ENCODE measurements around the gene NPHS1. TPM values are rescaled to one million over a fixed set of nuclear protein-coding genes. Genes with fewer than 3 reads are reported as not detected.
A peak's percentile ranks its signal among the peaks of the same experiment; 100 is the strongest.

Gene NPHS1
- total RNA-seq, 4 donors from 2014 or later = not detected

- Histone ChIP-seq H3K4me1 (peaks cover 18% of the 10 kb centered on the region), H3K9me3 (no peaks in the 10 kb centered on the region), H3K36me3 (peaks cover 34% of the 10 kb centered on the region), H3K27me3 (no peaks in the 10 kb centered on the region), H3K27ac (no peak overlapping the region), H3K4me3 (no peak overlapping the region)
- no peak for TF ChIP-seq POLR2A (IDR thresholded peaks at IDR 0.05)
- TF ChIP-seq POLR2AphosphoS5 (IDR thresholded peaks at IDR 0.05) = no peak
- TF ChIP-seq, protein P1, sequence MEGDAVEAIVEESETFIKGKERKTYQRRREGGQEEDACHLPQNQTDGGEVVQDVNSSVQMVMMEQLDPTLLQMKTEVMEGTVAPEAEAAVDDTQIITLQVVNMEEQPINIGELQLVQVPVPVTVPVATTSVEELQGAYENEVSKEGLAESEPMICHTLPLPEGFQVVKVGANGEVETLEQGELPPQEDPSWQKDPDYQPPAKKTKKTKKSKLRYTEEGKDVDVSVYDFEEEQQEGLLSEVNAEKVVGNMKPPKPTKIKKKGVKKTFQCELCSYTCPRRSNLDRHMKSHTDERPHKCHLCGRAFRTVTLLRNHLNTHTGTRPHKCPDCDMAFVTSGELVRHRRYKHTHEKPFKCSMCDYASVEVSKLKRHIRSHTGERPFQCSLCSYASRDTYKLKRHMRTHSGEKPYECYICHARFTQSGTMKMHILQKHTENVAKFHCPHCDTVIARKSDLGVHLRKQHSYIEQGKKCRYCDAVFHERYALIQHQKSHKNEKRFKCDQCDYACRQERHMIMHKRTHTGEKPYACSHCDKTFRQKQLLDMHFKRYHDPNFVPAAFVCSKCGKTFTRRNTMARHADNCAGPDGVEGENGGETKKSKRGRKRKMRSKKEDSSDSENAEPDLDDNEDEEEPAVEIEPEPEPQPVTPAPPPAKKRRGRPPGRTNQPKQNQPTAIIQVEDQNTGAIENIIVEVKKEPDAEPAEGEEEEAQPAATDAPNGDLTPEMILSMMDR (IDR thresholded peaks at IDR 0.05) = no peak
- TF ChIP-seq EP300 (IDR thresholded peaks at IDR 0.05) = no peak
- WGBS = 90% methylated on average over 8 of the region's 8 CpGs
- DNase-seq (ENCODE audit: low spot score in 2 of 2) = no peak
Measured at GRCh38 chr19:35779033-35779432, 73.3 kb downstream of the NPHS1 start.

DNA sequence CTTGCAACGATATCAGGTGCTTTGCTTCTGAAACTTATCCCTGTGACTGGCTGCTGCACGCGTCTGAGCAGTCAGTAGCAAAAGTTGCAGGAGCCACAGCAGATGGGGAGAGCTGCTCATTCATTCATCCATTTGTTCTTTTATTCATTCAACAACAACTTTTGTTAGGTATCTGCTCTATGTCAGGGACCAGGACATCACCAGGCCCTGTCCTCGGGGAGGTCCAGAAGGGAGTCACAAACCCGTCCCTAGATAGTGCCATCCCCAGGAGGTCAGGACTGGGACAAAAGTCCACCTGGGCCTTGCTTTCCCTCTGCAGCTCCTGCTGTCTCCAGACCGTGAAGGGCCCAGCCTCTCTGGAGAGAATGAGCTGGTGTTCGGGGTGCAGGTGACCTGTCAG lies 74.3 kb downstream of the NPHS1 start:
- 96% methylated on average over 7 of the region's 7 CpGs for WGBS
- Histone ChIP-seq H3K9me3 (no peaks in the 10 kb centered on the region), H3K36me3 (peaks cover 34% of the 10 kb centered on the region), H3K4me3 (no peak overlapping the region), H3K27me3 (no peaks in the 10 kb centered on the region), H3K4me1 (peaks cover 18% of the 10 kb centered on the region), H3K27ac (no peak overlapping the region)
- peak in 1 of 2 donors; percentile 52 for DNase-seq (ENCODE audit: low spot score in 2 of 2)
- TF ChIP-seq POLR2AphosphoS5 (IDR thresholded peaks at IDR 0.05) (no peak), POLR2A (IDR thresholded peaks at IDR 0.05) (no peak), EP300 (IDR thresholded peaks at IDR 0.05) (no peak)
- TF ChIP-seq, protein P1 (IDR thresholded peaks at IDR 0.05) = no peak

- no peak overlapping the region for H3K27ac ChIP-seq
- H3K36me3 ChIP-seq = peaks cover 29% of the 10 kb centered on the region
- H3K4me3 ChIP-seq = no peak overlapping the region
- peaks cover 18% of the 10 kb centered on the region for H3K4me1 ChIP-seq
- peak in 1 of 2 donors; percentile 48 for DNase-seq (ENCODE audit: low spot score in 2 of 2)
- TF ChIP-seq, protein P1 (IDR thresholded peaks at IDR 0.05) = no peak
- TF ChIP-seq POLR2AphosphoS5 (IDR thresholded peaks at IDR 0.05) (no peak), POLR2A (IDR thresholded peaks at IDR 0.05) (no peak), EP300 (IDR thresholded peaks at IDR 0.05) (no peak)
- WGBS = 72% methylated on average over 18 of the region's 19 CpGs
- no peaks in the 10 kb centered on the region for H3K27me3 ChIP-seq
- no peaks in the 10 kb centered on the region for H3K9me3 ChIP-seq
Measured at GRCh38 chr19:35777086-35777841, 75.0 kb downstream of the NPHS1 start.

GRCh38 chr19:35776102-35776788 lies 76.1 kb downstream of the NPHS1 start:
- H3K36me3 ChIP-seq = peaks cover 18% of the 10 kb centered on the region
- H3K9me3 ChIP-seq = no peaks in the 10 kb centered on the region
- no peaks in the 10 kb centered on the region for H3K27me3 ChIP-seq
- H3K4me3 ChIP-seq = peak overlapping the region; percentile 86
- peak in 1 of 2 donors; percentile 57 for DNase-seq (ENCODE audit: low spot score in 2 of 2)
- WGBS = 50% methylated on average over 13 of the region's 13 CpGs
- no peak for TF ChIP-seq POLR2A (IDR thresholded peaks at IDR 0.05)
- H3K27ac ChIP-seq = no peak overlapping the region
- H3K4me1 ChIP-seq = peaks cover 18% of the 10 kb centered on the region

Other genes with a start within 250 kb of the NPHS1 start
- gene HAUS5, start 239.8 kb downstream of the NPHS1 start, total RNA-seq = 10 to 100 TPM; 14.9 to 18.4 (median 16.4) TPM
- gene RBM42, start 223.5 kb downstream of the NPHS1 start, total RNA-seq = 10 to 100 TPM; 45.1 to 75.9 (median 65.0) TPM
- 1 to 10 TPM; 1.0 to 4.0 (median 1.9) TPM for gene ETV2, start 210.8 kb downstream of the NPHS1 start, total RNA-seq
- gene COX6B1, start 204.2 kb downstream of the NPHS1 start, total RNA-seq = 100 to 1,000 TPM; 449 to 756 (median 626) TPM
- 1 to 10 TPM; 1.5 to 8.3 (median 5.6) TPM for gene UPK1A, start 186.0 kb downstream of the NPHS1 start, total RNA-seq
- gene ZBTB32, start 147.9 kb downstream of the NPHS1 start, total RNA-seq = not detected
- 10 to 100 TPM; 31.2 to 66.8 (median 45.2) TPM for gene KMT2B, start 134.5 kb downstream of the NPHS1 start, total RNA-seq
- 1 to 10 TPM; 3.3 to 8.5 (median 6.9) TPM for gene IGFLR1, start 110.1 kb downstream of the NPHS1 start, total RNA-seq
- gene U2AF1L4, start 107.1 kb downstream of the NPHS1 start, total RNA-seq = 10 to 100 TPM; 18.8 to 45.5 (median 21.9) TPM
- gene PSENEN, start 106.9 kb downstream of the NPHS1 start, total RNA-seq = 10 to 100 TPM; 27.1 to 57.2 (median 42.4) TPM
- gene LIN37, start 103.9 kb downstream of the NPHS1 start, total RNA-seq = 10 to 100 TPM; 11.0 to 21.5 (median 20.0) TPM
- gene HSPB6, start 95.5 kb downstream of the NPHS1 start, total RNA-seq = 10 to 100 TPM in 1 of 4 donors, 1 to 10 TPM in 3; 4.1 to 13.4 (median 5.5) TPM
- 10 to 100 TPM in 3 of 4 donors, 1 to 10 TPM in 1; 9.6 to 23.8 (median 17.1) TPM for gene PROSER3, start 94.3 kb downstream of the NPHS1 start, total RNA-seq
- 10 to 100 TPM; 20.6 to 42.7 (median 31.7) TPM for gene ARHGAP33, start 76.9 kb downstream of the NPHS1 start, total RNA-seq
- not detected for gene PRODH2, start 39.7 kb downstream of the NPHS1 start, total RNA-seq
- not detected for gene KIRREL2, start 4.4 kb upstream of the NPHS1 start, total RNA-seq
- gene APLP1, start 16.1 kb upstream of the NPHS1 start, total RNA-seq = 1 to 10 TPM in 2 of 4 donors, under 1 TPM in 2; 0.64 to 1.6 (median 0.96) TPM
- gene NFKBID, start 48.0 kb upstream of the NPHS1 start, total RNA-seq = 10 to 100 TPM in 1 of 4 donors, 1 to 10 TPM in 3; 3.7 to 15.7 (median 6.9) TPM
- 1 to 10 TPM in 1 of 4 donors, not detected in 3; 8.3 TPM for gene HCST, start 50.0 kb upstream of the NPHS1 start, total RNA-seq
- 10 to 100 TPM; 12.4 to 29.4 (median 15.6) TPM for gene TYROBP, start 55.8 kb upstream of the NPHS1 start, total RNA-seq
- gene LRFN3, start 83.9 kb upstream of the NPHS1 start, total RNA-seq = 10 to 100 TPM; 10.9 to 18.3 (median 12.8) TPM
- gene SDHAF1, start 142.7 kb upstream of the NPHS1 start, total RNA-seq = 10 to 100 TPM; 21.6 to 29.6 (median 27.5) TPM
- 1 to 10 TPM in 3 of 4 donors, under 1 TPM in 1; 0.42 to 3.0 (median 1.8) TPM for gene SYNE4, start 156.3 kb upstream of the NPHS1 start, total RNA-seq
- gene ALKBH6, start 161.7 kb upstream of the NPHS1 start, total RNA-seq = 10 to 100 TPM; 21.1 to 33.2 (median 24.9) TPM
- gene CLIP3, start 180.4 kb upstream of the NPHS1 start, total RNA-seq = 1 to 10 TPM; 2.2 to 3.0 (median 2.7) TPM
- 10 to 100 TPM in 3 of 4 donors, 1 to 10 TPM in 1; 5.7 to 20.4 (median 10.9) TPM for gene THAP8, start 201.8 kb upstream of the NPHS1 start, total RNA-seq
- 1 to 10 TPM; 1.4 to 3.7 (median 1.8) TPM for gene WDR62, start 202.4 kb upstream of the NPHS1 start, total RNA-seq